GM20000 (cell line): Measurements from ENCODE around the gene PCP4.
"Not testable (repeated sequence)": the region's sequence is repeated elsewhere in the genome, so short reads cannot be mapped to it uniquely, and the experiment has no call there.

Experiments used
- DNase-seq: peaks from one replicate; pipeline ENCODE4 v3.0.0; 2012; ENCODE audit warnings: low spot score
- TF ChIP-seq, protein P1 (sequence below): IDR thresholded peaks from 2 replicates; pipeline ENCODE4 v1.5.1; 2012; ENCODE audit warnings: mild to moderate bottlenecking, control low read depth; ENCODE audit errors: extremely low read depth, missing control alignments

PCP4 gene

DNA sequence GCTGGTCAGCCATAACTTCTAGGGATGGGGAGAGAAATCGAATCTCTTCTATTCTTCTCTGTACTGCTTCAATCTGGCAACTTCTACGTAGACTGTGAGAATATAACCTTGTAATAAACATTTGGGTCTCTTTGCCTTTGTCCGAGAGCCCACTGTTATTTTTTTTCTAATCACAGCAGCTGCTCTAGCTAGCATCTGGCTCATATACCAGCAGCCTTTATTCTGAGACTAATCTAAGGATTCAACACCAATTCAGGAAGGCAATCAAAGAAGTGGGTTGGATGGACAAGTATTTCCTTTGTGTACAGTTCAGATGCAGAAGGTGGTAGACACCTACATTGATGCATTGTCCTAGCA, 15.6 kb downstream of the PCP4 start:
- TF ChIP-seq, protein P1, sequence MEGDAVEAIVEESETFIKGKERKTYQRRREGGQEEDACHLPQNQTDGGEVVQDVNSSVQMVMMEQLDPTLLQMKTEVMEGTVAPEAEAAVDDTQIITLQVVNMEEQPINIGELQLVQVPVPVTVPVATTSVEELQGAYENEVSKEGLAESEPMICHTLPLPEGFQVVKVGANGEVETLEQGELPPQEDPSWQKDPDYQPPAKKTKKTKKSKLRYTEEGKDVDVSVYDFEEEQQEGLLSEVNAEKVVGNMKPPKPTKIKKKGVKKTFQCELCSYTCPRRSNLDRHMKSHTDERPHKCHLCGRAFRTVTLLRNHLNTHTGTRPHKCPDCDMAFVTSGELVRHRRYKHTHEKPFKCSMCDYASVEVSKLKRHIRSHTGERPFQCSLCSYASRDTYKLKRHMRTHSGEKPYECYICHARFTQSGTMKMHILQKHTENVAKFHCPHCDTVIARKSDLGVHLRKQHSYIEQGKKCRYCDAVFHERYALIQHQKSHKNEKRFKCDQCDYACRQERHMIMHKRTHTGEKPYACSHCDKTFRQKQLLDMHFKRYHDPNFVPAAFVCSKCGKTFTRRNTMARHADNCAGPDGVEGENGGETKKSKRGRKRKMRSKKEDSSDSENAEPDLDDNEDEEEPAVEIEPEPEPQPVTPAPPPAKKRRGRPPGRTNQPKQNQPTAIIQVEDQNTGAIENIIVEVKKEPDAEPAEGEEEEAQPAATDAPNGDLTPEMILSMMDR = no peak
- DNase-seq = no peak

DNA sequence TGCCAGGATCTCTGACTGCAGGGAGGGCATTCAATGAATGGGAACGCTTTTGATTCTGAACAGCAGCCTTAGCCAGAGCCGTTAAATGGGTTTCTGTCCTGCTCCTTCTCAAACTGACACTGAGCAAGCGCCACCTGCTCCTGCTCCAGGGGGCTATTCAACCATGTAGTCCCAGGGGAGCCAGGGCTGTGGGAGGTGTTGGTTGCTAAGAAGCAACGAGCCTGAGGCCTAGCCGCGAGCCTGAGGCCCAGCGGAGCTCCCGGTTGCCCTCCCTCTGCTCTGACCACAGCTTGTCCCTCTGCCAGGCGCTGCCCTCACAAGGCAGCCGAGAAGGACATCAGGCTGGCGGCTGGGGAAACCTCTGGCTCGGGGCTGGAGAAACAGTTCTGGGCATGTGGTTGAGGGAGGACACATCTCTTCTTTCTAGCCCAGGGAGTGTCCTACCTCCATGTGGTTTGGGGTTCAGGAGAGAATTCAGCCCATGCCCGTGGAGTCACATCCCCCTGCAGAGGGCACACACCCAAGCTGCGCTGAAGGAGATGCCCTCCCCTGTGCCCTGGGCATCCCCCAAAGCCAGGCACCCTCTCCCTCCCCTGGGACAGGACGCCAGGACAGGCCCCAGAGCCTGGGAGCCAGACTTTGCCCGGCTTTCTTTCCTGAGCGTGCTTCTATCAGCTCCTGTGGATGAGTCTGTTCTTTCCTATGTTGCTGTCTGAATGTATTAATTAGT, 18.0 kb downstream of the PCP4 start:
- DNase-seq = no peak
- TF ChIP-seq, protein P1 = no peak

DNA sequence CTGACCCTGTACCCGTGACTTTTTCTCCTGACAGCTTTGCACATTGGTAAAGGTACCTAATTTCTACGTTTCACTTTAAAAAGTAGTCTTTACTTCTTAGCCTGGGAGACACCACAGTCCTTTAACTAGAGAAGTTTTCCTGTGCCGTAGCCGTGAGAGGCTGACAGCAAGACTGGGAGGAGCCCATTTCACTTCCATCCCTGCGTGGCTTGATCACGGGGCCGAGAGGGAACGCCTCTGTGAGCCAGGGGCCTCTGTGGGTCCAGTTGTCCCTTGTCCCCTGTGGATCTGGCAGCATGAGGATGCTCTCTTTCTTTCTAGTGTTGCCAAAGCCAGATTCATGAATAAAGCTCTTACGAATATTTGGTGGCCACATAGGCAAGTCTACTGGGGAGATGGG, 21.6 kb downstream of the PCP4 start:
- TF ChIP-seq, protein P1 = no peak
- DNase-seq = no peak

DNA sequence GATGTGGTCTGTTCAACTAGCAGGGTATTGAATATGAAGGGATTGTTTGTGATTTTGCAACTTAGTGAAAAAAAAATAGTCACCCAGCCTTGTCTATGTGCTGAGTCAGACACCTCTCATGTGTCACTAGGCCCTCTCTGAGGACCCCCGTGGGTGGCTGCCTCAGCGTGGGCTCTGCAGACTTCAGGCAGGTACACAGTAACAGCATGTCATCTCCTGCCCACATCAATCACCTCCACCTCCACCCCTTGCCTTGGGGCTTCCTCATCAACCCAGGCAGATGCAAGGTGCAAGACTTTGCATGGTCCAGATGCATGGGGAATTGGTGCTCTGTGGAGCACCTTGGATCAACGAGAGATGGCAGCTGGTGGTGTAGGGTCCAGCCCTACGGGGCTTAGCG, 23.9 kb downstream of the PCP4 start:
- TF ChIP-seq, protein P1 = no peak
- DNase-seq = no peak

DNA sequence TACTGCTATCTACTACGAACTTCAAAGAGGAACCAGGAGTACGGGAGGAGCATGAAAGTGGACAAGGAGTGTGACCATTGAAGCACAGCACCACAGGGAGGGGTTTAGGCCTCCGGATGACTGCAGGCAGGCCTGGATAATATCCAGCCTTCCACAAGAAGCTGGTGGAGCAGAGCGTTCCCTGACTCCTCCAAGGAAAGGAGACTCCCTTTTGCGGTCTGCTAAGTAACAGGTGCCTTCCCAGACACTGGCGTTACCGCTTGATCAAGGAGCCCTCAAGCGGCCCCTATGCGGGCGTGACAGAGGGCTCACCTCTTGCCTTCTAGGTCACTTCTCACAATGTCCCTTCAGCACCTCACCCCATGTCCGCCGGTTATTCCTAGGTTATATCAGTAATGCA, 24.6 kb downstream of the PCP4 start:
- not testable (repeated sequence) for DNase-seq

DNA sequence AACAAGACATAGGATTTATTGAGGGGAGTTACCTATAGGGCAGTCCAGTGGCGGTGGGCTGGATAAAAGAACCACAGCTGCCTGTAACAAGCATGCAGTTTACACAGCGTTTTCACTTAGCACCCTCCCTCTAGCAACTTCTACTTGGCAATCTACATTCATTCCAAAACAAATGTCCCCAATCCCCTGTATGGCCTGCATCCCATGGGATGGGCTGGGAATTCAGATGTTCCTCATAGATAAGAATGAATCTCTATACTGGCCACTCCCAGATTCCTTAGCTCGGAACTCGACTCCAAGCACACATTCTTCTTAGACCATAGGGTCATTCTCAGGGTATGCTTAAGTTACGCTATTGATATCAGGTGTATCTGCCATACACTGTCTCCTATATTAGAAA, 33.3 kb downstream of the PCP4 start:
- TF ChIP-seq, protein P1 = no peak
- no peak for DNase-seq

DNA sequence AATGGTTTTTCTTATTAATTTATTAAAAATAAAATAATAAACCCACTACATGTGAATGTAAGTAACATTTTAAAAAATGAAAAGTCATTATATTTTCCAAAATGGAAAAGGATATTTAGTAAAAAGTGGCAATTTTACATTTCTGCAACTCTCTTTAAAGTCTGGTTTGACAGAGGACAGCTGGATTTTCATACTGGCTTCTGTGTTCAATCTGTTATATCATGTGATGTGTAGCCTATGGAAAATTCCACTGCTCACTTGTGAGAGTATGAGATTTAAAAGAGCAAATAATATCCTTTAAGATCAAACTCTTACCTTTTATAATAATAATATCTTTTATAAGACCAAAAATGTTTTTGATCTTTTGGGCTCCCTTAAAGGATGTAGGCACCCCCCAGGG, 33.7 kb downstream of the PCP4 start:
- TF ChIP-seq, protein P1 = no peak
- DNase-seq = no peak

DNA sequence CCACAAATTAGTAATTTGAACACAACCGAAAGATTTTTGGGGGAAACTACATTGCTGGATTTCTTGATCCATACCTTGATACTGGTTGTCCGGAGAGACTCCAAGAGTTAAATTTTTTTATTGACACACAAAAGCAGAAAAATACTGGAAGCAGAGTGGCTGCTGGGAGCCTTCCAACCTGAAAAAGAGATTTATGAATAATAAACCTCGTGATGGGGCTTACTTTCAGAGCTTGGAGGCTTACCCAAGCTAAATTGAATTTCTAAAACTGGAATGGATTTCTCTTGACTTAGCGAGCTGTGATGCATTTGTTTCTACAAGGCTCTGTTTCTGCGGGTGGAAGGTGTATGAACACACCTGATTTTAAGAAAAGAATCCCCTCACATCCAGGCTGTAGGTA, 35.7 kb downstream of the PCP4 start:
- no peak for DNase-seq
- TF ChIP-seq, protein P1 = no peak
